HepG2 (cell line): ENCODE data around the gene AZI2. TPM values are rescaled to one million over a fixed set of nuclear protein-coding genes. Genes with fewer than 3 reads are reported as not detected.
A peak's percentile ranks its signal among the peaks of the same experiment; 100 is the strongest.

Source experiments
- BRCA1 ChIP-seq: sonication (generic); formaldehyde crosslinking; IDR thresholded peaks from 2 replicates; pipeline ENCODE4 v1.4.0; 2020; ENCODE audit warnings: missing genetic modification reagents
- RFX1 ChIP-seq: fragments of 450-650 bp; IDR thresholded peaks from 2 replicates; pipeline ENCODE4 v1.6.1; 2017
- RFX5 ChIP-seq: IDR thresholded peaks from 2 replicates; pipeline ENCODE4 v1.6.1; 2011; ENCODE audit warnings: low read depth, low read length, improper control_type of control experiment
- ZFP36 ChIP-seq: fragments of 150-350 bp; IDR thresholded peaks from 2 replicates; pipeline ENCODE4 v1.6.1; 2018; ENCODE audit warnings: borderline replicate concordance, low read length, low read depth; ENCODE audit not compliant: partially characterized antibody
- ZNF17 ChIP-seq: sonication (generic); formaldehyde crosslinking; IDR thresholded peaks from 2 replicates; pipeline ENCODE4 v1.5.0; 2020; ENCODE audit warnings: mild to moderate bottlenecking, missing genetic modification reagents
- ZNF30 ChIP-seq: sonication (generic); formaldehyde crosslinking; IDR thresholded peaks from 2 replicates; pipeline ENCODE4 v1.5.0; 2020; ENCODE audit warnings: mild to moderate bottlenecking, missing genetic modification reagents
- ZNF550 ChIP-seq: sonication (generic); formaldehyde crosslinking; IDR thresholded peaks from 2 replicates; pipeline ENCODE4 v1.4.0; 2020; ENCODE audit warnings: mild to moderate bottlenecking, missing genetic modification reagents, borderline replicate concordance
- ZNF563 ChIP-seq: sonication (generic); formaldehyde crosslinking; IDR thresholded peaks from 2 replicates; pipeline ENCODE4 v1.8.0; 2022; ENCODE audit warnings: mild to moderate bottlenecking, moderate library complexity, missing genetic modification reagents
- ZNF607 ChIP-seq: sonication (generic); formaldehyde crosslinking; IDR thresholded peaks from 2 replicates; pipeline ENCODE4 v1.5.1; 2020; ENCODE audit warnings: missing genetic modification reagents, mild to moderate bottlenecking, borderline replicate concordance
- ZNF670 ChIP-seq: sonication (generic); formaldehyde crosslinking; IDR thresholded peaks from 2 replicates; pipeline ENCODE4 v1.8.0; 2022; ENCODE audit warnings: mild to moderate bottlenecking, missing genetic modification reagents, borderline replicate concordance
- ZNF790 ChIP-seq: sonication (generic); formaldehyde crosslinking; IDR thresholded peaks from 2 replicates; pipeline ENCODE4 v1.8.0; 2022; ENCODE audit warnings: missing genetic modification reagents, mild to moderate bottlenecking, borderline replicate concordance
- polyA plus RNA-seq, 8 experiments: library from polyadenylated mRNA; depleted of rRNA in 3 of 8; stranded (reverse) in 7 of 8; unstranded in 1 of 8; fragments of >200 nt; fragmentation: Illumina TruSeq in 4 of 8; extraction: Trizol in 4 of 8; gene quantifications; 2 replicates each; pipeline versions ENCODE4 v1.2.1 to v1.2.3, GENCODE V29; 2011 to 2016; ENCODE audit warnings: low read depth in 4 of 8, missing spikeins in 1 of 8, mixed read lengths in 1 of 8; ENCODE audit not compliant: insufficient read depth in 1 of 8
- total RNA-seq, 5 experiments: library from RNA; depleted of rRNA; stranded (reverse); fragments of >200 nt; fragmentation: Illumina TruSeq; extraction: Trizol; gene quantifications; 2 replicates each; pipeline ENCODE4 v1.2.3, GENCODE V29; 2016; ENCODE audit warnings: low read depth in 1 of 5
- TF ChIP-seq, protein P1 (sequence below): sonication (generic); formaldehyde crosslinking; IDR thresholded peaks from 2 replicates; pipeline ENCODE4 v1.9.0; 2022; ENCODE audit warnings: missing genetic modification reagents, mild to moderate bottlenecking, borderline replicate concordance
- TF ChIP-seq, protein P2 (sequence below): sonication (generic); formaldehyde crosslinking; IDR thresholded peaks from 2 replicates; pipeline ENCODE4 v1.5.1; 2020; ENCODE audit warnings: mild to moderate bottlenecking, missing genetic modification reagents, moderate library complexity
- TF ChIP-seq, protein P3 (sequence below): sonication (generic); formaldehyde crosslinking; conservative IDR thresholded peaks from 2 replicates; pipeline ENCODE4 v1.8.0; 2022; ENCODE audit warnings: mild to moderate bottlenecking, moderate library complexity, missing genetic modification reagents
- TF ChIP-seq, protein P4 (sequence below): fragments of 450-650 bp; IDR thresholded peaks from 2 replicates; pipeline ENCODE4 v1.6.1; 2017; ENCODE audit warnings: mild to moderate bottlenecking
- TF ChIP-seq, protein P5 (sequence below): sonication (generic); formaldehyde crosslinking; IDR thresholded peaks from 2 replicates; pipeline ENCODE4 v1.5.1; 2020; ENCODE audit warnings: missing genetic modification reagents, mild to moderate bottlenecking, borderline replicate concordance

The AZI2 gene
- total and polyA plus RNA-seq, 2 of the 13 experiments (the other 11 are each of a cell fraction or from before 2014, with no cell fraction given), result 43.7 to 49.8 TPM

DNA sequence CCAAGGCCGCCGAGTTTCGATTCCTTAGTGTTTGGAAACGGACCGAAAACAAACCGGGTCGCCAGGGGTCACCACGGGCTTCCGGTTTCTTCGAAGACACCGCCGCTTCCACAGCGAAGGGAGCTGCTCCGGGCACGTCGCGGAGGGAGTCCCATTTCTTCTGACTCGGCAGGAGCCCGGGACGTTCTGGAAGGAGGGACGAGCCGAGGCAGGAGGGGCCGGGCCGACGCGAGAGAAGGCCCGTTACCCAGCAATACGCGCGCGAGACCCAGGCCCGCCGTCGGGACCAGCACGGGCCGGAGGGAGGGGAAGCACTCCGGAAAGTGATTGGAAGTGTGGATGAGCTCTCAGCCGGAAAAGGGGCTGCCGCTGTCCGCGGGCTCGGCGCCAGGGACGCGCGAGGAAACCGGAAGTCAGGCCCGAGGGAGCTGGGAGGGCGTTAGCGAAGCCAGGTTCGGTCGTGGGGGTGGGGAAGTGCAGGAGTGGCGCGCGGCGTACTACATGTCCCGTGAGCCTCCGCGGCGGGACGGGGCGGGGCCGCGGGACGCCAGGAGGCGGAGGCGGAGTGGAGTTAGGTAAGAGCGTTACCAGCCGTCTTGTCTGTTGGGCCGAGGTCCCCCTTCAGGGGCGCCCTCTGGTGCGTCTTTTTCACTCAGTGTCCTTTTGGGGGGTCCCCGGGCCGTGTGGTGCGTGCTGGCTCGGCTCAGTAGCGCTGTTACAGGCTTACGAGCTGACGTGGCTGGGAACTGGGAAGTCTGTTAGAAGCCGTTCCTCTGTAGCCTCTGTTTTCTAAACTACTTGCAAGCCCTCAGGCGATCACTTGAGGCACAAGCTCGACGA, at the start of gene AZI2, which contains the start of gene ZCWPW2 (continued):
- TF ChIP-seq, protein P1, sequence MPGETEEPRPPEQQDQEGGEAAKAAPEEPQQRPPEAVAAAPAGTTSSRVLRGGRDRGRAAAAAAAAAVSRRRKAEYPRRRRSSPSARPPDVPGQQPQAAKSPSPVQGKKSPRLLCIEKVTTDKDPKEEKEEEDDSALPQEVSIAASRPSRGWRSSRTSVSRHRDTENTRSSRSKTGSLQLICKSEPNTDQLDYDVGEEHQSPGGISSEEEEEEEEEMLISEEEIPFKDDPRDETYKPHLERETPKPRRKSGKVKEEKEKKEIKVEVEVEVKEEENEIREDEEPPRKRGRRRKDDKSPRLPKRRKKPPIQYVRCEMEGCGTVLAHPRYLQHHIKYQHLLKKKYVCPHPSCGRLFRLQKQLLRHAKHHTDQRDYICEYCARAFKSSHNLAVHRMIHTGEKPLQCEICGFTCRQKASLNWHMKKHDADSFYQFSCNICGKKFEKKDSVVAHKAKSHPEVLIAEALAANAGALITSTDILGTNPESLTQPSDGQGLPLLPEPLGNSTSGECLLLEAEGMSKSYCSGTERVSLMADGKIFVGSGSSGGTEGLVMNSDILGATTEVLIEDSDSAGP, result peak; percentile 96; the same call in 1 of the 2 replicates
- TF ChIP-seq, protein P2, sequence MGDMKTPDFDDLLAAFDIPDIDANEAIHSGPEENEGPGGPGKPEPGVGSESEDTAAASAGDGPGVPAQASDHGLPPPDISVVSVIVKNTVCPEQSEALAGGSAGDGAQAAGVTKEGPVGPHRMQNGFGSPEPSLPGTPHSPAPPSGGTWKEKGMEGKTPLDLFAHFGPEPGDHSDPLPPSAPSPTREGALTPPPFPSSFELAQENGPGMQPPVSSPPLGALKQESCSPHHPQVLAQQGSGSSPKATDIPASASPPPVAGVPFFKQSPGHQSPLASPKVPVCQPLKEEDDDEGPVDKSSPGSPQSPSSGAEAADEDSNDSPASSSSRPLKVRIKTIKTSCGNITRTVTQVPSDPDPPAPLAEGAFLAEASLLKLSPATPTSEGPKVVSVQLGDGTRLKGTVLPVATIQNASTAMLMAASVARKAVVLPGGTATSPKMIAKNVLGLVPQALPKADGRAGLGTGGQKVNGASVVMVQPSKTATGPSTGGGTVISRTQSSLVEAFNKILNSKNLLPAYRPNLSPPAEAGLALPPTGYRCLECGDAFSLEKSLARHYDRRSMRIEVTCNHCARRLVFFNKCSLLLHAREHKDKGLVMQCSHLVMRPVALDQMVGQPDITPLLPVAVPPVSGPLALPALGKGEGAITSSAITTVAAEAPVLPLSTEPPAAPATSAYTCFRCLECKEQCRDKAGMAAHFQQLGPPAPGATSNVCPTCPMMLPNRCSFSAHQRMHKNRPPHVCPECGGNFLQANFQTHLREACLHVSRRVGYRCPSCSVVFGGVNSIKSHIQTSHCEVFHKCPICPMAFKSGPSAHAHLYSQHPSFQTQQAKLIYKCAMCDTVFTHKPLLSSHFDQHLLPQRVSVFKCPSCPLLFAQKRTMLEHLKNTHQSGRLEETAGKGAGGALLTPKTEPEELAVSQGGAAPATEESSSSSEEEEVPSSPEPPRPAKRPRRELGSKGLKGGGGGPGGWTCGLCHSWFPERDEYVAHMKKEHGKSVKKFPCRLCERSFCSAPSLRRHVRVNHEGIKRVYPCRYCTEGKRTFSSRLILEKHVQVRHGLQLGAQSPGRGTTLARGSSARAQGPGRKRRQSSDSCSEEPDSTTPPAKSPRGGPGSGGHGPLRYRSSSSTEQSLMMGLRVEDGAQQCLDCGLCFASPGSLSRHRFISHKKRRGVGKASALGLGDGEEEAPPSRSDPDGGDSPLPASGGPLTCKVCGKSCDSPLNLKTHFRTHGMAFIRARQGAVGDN (CRISPR knock-in tag), result peak; percentile 97
- TF ChIP-seq RFX5 (no peak), ZNF607 (CRISPR knock-in tag) (peak; percentile 47; the same call in 1 of the 2 replicates), ZNF17 (CRISPR knock-in tag) (no peak), RFX1 (peak; percentile 15; the same call in 1 of the 2 replicates), BRCA1 (CRISPR knock-in tag) (no peak), ZFP36 (no peak), ZNF563 (CRISPR knock-in tag) (peak; percentile 54; the same call in 1 of the 2 replicates), ZNF790 (CRISPR knock-in tag) (peak; percentile 70; the same call in 1 of the 2 replicates), ZNF550 (CRISPR knock-in tag) (no peak), ZNF670 (CRISPR knock-in tag) (peak; percentile 81; the same call in 1 of the 2 replicates), ZNF30 (CRISPR knock-in tag) (no peak)
- TF ChIP-seq, protein P3, sequence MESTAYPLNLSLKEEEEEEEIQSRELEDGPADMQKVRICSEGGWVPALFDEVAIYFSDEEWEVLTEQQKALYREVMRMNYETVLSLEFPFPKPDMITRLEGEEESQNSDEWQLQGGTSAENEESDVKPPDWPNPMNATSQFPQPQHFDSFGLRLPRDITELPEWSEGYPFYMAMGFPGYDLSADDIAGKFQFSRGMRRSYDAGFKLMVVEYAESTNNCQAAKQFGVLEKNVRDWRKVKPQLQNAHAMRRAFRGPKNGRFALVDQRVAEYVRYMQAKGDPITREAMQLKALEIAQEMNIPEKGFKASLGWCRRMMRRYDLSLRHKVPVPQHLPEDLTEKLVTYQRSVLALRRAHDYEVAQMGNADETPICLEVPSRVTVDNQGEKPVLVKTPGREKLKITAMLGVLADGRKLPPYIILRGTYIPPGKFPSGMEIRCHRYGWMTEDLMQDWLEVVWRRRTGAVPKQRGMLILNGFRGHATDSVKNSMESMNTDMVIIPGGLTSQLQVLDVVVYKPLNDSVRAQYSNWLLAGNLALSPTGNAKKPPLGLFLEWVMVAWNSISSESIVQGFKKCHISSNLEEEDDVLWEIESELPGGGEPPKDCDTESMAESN (CRISPR knock-in tag), result peak; percentile 57
- TF ChIP-seq, protein P4, sequence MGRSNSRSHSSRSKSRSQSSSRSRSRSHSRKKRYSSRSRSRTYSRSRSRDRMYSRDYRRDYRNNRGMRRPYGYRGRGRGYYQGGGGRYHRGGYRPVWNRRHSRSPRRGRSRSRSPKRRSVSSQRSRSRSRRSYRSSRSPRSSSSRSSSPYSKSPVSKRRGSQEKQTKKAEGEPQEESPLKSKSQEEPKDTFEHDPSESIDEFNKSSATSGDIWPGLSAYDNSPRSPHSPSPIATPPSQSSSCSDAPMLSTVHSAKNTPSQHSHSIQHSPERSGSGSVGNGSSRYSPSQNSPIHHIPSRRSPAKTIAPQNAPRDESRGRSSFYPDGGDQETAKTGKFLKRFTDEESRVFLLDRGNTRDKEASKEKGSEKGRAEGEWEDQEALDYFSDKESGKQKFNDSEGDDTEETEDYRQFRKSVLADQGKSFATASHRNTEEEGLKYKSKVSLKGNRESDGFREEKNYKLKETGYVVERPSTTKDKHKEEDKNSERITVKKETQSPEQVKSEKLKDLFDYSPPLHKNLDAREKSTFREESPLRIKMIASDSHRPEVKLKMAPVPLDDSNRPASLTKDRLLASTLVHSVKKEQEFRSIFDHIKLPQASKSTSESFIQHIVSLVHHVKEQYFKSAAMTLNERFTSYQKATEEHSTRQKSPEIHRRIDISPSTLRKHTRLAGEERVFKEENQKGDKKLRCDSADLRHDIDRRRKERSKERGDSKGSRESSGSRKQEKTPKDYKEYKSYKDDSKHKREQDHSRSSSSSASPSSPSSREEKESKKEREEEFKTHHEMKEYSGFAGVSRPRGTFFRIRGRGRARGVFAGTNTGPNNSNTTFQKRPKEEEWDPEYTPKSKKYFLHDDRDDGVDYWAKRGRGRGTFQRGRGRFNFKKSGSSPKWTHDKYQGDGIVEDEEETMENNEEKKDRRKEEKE, result no peak
- TF ChIP-seq, protein P5, sequence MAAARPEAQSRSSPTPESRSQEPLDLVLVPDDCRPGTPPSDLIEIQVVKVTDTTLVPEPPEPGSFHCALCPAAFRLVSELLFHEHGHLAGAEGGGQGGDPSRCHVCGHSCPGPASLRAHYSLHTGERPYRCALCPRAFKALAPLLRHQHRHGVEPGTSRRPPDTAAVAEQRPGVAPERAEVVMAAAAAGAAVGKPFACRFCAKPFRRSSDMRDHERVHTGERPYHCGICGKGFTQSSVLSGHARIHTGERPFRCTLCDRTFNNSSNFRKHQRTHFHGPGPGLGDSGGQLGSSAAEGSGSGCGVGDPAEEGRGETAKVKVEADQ (CRISPR knock-in tag), result no peak
